Lower leg skin (tissue), 4 donors: Measurements from ENCODE around the gene WDR76. TPM values are rescaled to one million over a fixed set of nuclear protein-coding genes. Genes with fewer than 3 reads are reported as not detected.

Experiments used
- DNase-seq, 2 donors: peaks; one replicate each; pipeline ENCODE4 v3.0.0-alpha.2; 2019; ENCODE audit warnings: low spot score in 2 of 2
- H3K4me3 ChIP-seq: fragments of 200-600 bp; sonication (generic); 2 replicates; pipeline ENCODE4 v1.5.1; 2017; ENCODE audit warnings: mild to moderate bottlenecking, low read depth; ENCODE audit not compliant: poor library complexity, severe bottlenecking
- POLR2A ChIP-seq, 2 donors: fragments of 450-650 bp; IDR thresholded peaks; one replicate each; pipeline ENCODE4 v1.6.1; 2016 to 2017; ENCODE audit warnings: antibody characterized with exemption in 2 of 2, mild to moderate bottlenecking in 1 of 2, moderate library complexity in 1 of 2
- WGBS, 2 donors: methylation state at CpG; one replicate each; pipeline ENCODE4 v1.1.5; 2018; 5-methylcytosine and 5-hydroxymethylcytosine counted together
- intact Hi-C: fragments of 100-400 bp; cut with DNase I; formaldehyde crosslinking; loops from one replicate; pipeline ENCODE4 v1.15.0; 2023; ENCODE audit warnings: low total_unique reads
- total RNA-seq, 4 donors: library from RNA; depleted of rRNA; stranded (reverse); fragments of >200 nt; gene quantifications; one replicate each; pipeline ENCODE4 v1.1.0, GENCODE V29; 2016
- TF ChIP-seq, protein P1 (sequence below), 3 donors: fragments of 450-650 bp; IDR thresholded peaks; one replicate each; pipeline ENCODE4 v1.5.1; 2016; ENCODE audit warnings: antibody characterized with exemption in 3 of 3, mild to moderate bottlenecking in 3 of 3, moderate library complexity in 2 of 3

WDR76 gene
- total RNA-seq, 4 donors from 2014 or later: 3.4 to 7.6 (median 7.1) TPM

DNA sequence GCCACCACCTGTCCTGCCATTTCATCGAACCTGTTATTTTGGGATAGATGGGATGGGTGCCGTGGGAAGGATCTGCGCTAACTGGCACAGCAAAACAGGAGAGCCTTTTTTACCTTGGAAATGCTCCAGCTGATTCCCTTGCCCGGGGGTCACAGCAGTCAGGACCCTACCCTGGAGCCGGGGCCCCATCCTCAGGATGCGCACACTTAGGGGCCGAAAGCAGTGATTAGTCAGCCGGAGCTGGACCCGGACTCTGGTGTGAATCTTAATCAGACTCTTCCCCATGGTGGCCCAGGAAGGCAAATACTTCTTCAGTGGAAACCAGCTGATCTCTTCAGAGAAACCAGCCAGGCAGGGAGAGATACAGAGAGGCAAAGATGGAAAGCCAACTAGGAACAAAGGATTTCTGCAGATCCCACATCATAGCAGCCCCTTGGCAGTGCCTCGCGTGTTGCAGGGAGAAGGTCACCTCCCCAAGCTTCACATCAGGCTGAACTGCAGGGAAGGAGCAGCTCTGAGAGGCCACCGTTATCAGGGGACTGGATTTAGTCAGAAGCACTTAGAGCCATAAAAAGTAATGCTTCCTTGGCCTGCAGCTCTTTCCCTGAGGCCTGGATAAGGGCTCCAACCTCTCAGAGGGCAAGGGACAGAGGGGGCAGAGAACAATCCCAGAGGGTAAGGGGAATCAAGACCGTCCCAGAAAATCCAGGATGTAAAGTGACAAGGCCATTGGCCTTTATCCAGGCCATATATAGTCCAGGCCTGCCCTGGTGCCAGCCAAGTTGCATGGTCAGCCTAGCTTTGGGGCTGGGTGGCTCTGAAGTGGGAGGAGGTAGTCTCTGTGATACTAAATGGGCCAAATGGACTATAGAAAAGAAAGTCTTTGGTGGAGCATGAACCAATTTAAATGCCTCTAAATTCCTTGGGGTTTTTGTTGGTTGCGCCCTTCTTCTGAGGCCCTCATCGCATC lies 52.9 kb downstream of the WDR76 start:
- no peak overlapping the region for H3K4me3 ChIP-seq
- TF ChIP-seq POLR2A (IDR thresholded peaks at IDR 0.05): no peak
- TF ChIP-seq, protein P1, sequence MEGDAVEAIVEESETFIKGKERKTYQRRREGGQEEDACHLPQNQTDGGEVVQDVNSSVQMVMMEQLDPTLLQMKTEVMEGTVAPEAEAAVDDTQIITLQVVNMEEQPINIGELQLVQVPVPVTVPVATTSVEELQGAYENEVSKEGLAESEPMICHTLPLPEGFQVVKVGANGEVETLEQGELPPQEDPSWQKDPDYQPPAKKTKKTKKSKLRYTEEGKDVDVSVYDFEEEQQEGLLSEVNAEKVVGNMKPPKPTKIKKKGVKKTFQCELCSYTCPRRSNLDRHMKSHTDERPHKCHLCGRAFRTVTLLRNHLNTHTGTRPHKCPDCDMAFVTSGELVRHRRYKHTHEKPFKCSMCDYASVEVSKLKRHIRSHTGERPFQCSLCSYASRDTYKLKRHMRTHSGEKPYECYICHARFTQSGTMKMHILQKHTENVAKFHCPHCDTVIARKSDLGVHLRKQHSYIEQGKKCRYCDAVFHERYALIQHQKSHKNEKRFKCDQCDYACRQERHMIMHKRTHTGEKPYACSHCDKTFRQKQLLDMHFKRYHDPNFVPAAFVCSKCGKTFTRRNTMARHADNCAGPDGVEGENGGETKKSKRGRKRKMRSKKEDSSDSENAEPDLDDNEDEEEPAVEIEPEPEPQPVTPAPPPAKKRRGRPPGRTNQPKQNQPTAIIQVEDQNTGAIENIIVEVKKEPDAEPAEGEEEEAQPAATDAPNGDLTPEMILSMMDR (IDR thresholded peaks at IDR 0.05): no peak
- 88 to 92% methylated on average over 15 of the region's 15 CpGs for WGBS, 2 donors
- peak in 1 of 2 donors; percentile 61 for DNase-seq
- intact Hi-C loops: no loop called here

DNA sequence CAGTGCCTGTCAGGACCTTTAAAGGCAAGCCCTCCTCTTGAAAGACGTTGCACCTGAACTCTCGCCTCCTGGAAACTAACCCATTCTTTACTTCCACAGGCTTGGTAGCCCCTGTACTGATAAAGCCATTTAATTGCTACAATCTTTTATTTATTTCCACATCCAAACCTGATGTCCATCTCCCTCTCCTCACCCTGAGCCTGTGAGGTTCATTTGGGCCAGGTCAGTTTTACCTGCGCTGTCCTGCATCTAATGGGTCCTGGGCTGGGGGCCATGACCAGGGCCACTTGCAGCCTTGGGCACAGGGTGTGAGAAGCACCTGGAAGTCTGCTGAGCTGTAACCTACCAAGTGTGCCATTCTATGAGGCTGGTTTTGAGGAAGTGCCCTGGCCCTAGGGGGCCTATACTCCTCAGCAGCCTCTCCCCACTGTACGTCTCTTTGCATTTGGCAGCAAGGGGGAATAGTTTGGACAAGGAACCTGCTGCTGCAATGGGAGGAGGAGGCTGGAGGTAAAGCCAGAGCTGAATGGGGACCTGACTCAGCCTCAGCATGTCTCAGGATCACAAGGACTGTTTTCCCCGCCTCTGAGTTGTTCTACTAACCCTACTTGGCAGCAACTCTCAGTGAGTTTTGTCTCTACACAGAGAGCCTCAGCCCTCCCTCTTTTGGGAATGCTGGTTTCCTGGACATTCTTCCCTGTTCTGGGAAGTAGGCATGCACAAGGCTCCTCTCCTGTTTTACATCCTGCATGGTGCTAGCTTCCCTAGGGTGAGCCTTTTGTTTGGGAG lies 53.8 kb downstream of the WDR76 start:
- 90 to 95% methylated on average over 5 of the region's 5 CpGs for WGBS, 2 donors
- H3K4me3 ChIP-seq: no peak overlapping the region
- DNase-seq: peak in 1 of 2 donors; percentile 54
- TF ChIP-seq, protein P1 (IDR thresholded peaks at IDR 0.05): no peak
- TF ChIP-seq POLR2A (IDR thresholded peaks at IDR 0.05): no peak
- intact Hi-C loops: no loop called here

DNA sequence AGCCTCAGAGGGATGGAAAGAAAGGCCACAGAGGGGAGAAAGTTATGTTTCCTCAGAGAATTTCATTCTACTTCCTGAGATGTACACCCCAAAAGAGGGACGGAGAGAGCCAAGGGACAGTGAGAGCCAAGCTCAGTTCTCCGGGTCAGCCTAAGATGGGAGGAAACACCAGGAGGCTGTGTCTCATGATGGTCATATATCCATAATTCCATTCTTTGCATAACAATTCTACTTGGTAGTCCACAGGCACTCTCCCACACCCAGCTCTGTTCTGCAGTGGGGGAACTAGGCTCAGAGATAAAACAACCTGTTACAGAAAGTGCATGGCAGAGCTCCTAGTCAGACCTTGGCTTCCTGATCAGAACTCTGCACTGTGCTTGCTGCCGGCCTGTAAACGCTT lies 54.4 kb downstream of the WDR76 start:
- intact Hi-C loops: no loop called here
- peak in 1 of 2 donors; percentile 15 for DNase-seq
- TF ChIP-seq, protein P1 (IDR thresholded peaks at IDR 0.05): no peak
- no peak for TF ChIP-seq POLR2A (IDR thresholded peaks at IDR 0.05)
- 88 to 99% methylated on average over 4 of the region's 4 CpGs for WGBS, 2 donors
- H3K4me3 ChIP-seq: no peak overlapping the region

DNA sequence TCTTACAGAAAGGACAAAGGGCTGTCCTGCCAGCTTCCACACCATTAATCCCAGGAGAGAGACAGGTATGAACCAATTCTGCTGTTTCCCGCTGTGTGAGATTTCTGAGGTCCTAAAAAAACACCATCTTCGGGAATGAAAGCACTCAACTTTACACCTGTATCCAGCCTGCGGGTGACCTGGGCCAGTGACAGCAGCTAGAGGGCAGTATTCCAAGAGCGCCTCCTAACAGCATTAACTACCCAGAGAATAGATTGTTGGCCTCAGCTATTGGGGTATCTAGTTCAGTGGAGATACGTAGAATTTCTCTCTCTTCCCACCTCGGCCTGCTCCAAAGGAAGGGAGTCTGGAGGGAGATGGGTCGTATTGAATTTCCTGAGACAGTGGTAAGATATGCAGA lies 55.1 kb downstream of the WDR76 start:
- DNase-seq: peak in 1 of 2 donors; percentile 1
- TF ChIP-seq, protein P1 (IDR thresholded peaks at IDR 0.05): no peak
- no peak for TF ChIP-seq POLR2A (IDR thresholded peaks at IDR 0.05)
- intact Hi-C loops: no loop called here
- no peak overlapping the region for H3K4me3 ChIP-seq
- 86 to 88% methylated on average over 7 of the region's 7 CpGs for WGBS, 2 donors

DNA sequence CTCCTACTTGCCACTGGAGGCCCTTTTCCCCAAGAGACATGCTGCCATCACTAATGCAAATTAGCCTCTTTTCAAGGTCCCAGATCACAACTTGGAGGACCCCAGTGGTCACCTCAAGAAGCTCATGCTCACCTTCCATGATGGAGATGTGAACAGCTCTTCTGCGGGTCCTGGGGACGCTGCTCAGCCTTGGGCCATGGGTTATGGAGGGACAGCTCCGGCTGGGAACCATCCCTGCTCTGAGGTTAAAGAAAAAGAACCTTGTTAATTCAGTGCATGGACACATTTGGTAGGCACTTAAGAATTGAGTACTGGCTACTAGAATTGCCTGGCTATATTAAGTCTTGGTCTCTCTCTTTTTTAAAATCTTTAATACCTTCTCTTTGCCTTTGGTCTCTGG lies 56.8 kb downstream of the WDR76 start:
- intact Hi-C loops: no loop called here
- DNase-seq: peak in 1 of 2 donors; percentile 72
- H3K4me3 ChIP-seq: no peak overlapping the region
- TF ChIP-seq, protein P1 (IDR thresholded peaks at IDR 0.05): no peak
- TF ChIP-seq POLR2A (IDR thresholded peaks at IDR 0.05): no peak
- 98 to 100% methylated on average over 3 of the region's 3 CpGs for WGBS, 2 donors
